IPS-18c (cell line): ENCODE measurements around the gene ATXN2L.
A peak's percentile ranks its signal among the peaks of the same experiment; 100 is the strongest.
"Not testable (repeated sequence)": the region's sequence is repeated elsewhere in the genome, so short reads cannot be mapped to it uniquely, and the experiment has no call there.

ENCODE experiments used
- H3K4me3 ChIP-seq: 2 replicates; pipeline ENCODE4 v1.7.0; 2013; ENCODE audit warnings: low read depth, mild to moderate bottlenecking, low read length, moderate library complexity; ENCODE audit not compliant: insufficient read depth
- H3K9me3 ChIP-seq: one replicate; pipeline ENCODE4 v1.6.1; 2013; ENCODE audit warnings: mild to moderate bottlenecking, low read length, moderate library complexity; ENCODE audit not compliant: control insufficient read depth, insufficient read depth

Gene ATXN2L

GRCh38 chr16:28879261-28879840, 56.6 kb downstream of the ATXN2L start:
- H3K4me3 ChIP-seq = peak overlapping the region; percentile 83
- H3K9me3 ChIP-seq = no peaks in the 10 kb centered on the region

- no peaks in the 10 kb centered on the region for H3K9me3 ChIP-seq
Measured at GRCh38 chr16:28879841-28880588, 57.2 kb downstream of the ATXN2L start.

GRCh38 chr16:28880589-28880915, 57.8 kb downstream of the ATXN2L start:
- Histone ChIP-seq H3K9me3 (no peaks in the 10 kb centered on the region), H3K4me3 (peak overlapping the region; percentile 59)

More at GRCh38 chr16:28879841-28880588, 57.2 kb downstream of the ATXN2L start:
- peak overlapping the region; percentile 83 for H3K4me3 ChIP-seq

GRCh38 chr16:28880955-28881354, 58.2 kb downstream of the ATXN2L start:
- H3K4me3 ChIP-seq = peak overlapping the region; percentile 59; the same call in 1 of the 2 replicates

GRCh38 chr16:28881565-28881964, 58.8 kb downstream of the ATXN2L start:
- not testable (repeated sequence) for H3K4me3 ChIP-seq, H3K9me3 ChIP-seq

More at GRCh38 chr16:28880955-28881354, 58.2 kb downstream of the ATXN2L start:
- H3K9me3 ChIP-seq = no peaks in the 10 kb centered on the region

GRCh38 chr16:28882551-28883160, 59.9 kb downstream of the ATXN2L start:
- no peak overlapping the region for H3K4me3 ChIP-seq
- no peaks in the 10 kb centered on the region for H3K9me3 ChIP-seq

- no peak overlapping the region for H3K4me3 ChIP-seq
Measured at GRCh38 chr16:28883221-28883996, 60.6 kb downstream of the ATXN2L start.

GRCh38 chr16:28884045-28884444, 61.2 kb downstream of the ATXN2L start:
- H3K4me3 ChIP-seq = no peak overlapping the region
- H3K9me3 ChIP-seq = no peaks in the 10 kb centered on the region

More at GRCh38 chr16:28883221-28883996, 60.6 kb downstream of the ATXN2L start:
- no peaks in the 10 kb centered on the region for H3K9me3 ChIP-seq
